Measurements from ENCODE around the gene TMPRSS7. TPM values are rescaled to one million over a fixed set of nuclear protein-coding genes. Genes with fewer than 3 reads are reported as not detected.
A peak's percentile ranks its signal among the peaks of the same experiment; 100 is the strongest.

The TMPRSS7 gene
- polyA plus RNA-seq, 1 donor (not counting 4 experiments of a cell fraction or from before 2014, with no cell fraction given): 0.18 TPM

- dilution Hi-C loops (cut with MboI; ENCODE audit: extremely low pct_ligation_motif_present, low sequenced_read_pairs): no loop called here
- Histone ChIP-seq H3K36me3 (ENCODE audit: control insufficient read depth in 2 of 2, extremely low read depth in 1 of 2, insufficient read depth in 2 of 2, low read length in 2 of 2) (peaks cover 0 to 6% of the 10 kb centered on the region in 2 experiments), H3K4me1 (ENCODE audit: control insufficient read depth, extremely low read depth, insufficient read depth, low read length) (peaks cover 30% of the 10 kb centered on the region), H3K4me2 (ENCODE audit: control insufficient read depth, extremely low read depth, insufficient read depth, low read depth, low read length) (no peak overlapping the region), H3K27ac (ENCODE audit: control insufficient read depth, insufficient read depth, low read length) (no peak overlapping the region), H3K9ac (ENCODE audit: control insufficient read depth, extremely low read depth, insufficient read depth, low read length) (no peak overlapping the region), H4K20me1 (ENCODE audit: control insufficient read depth, extremely low read depth, insufficient read depth, low read length) (no peaks in the 10 kb centered on the region), H3K9me1 (ENCODE audit: control insufficient read depth, extremely low read depth, insufficient read depth, low read length) (no peaks in the 10 kb centered on the region), H3K4me3 (ENCODE audit: control insufficient read depth in 2 of 3, extremely low read depth in 1 of 3, insufficient read depth in 2 of 3, low read depth in 1 of 3, low read length in 3 of 3) (no peak overlapping the region), H2AFZ (ENCODE audit: control insufficient read depth, low read length) (no peak overlapping the region), H3K9me3 (ENCODE audit: control insufficient read depth, low read depth, low read length) (no peaks in the 10 kb centered on the region), H3K27me3 (ENCODE audit: control insufficient read depth, extremely low read depth, insufficient read depth, low read length) (no peaks in the 10 kb centered on the region), H3K79me2 (ENCODE audit: control insufficient read depth, insufficient read depth, low read length) (no peaks in the 10 kb centered on the region)
- DNase-seq (ENCODE audit: low read depth, low spot score): no peak
- FAIRE-seq: peak; percentile 5
- TF ChIP-seq CTCF (optimal IDR thresholded peaks at IDR 0.05 in 1 of 3, IDR thresholded peaks at IDR 0.05 in 1 of 3, conservative IDR thresholded peaks at IDR 0.05 in 1 of 3; ENCODE audit: extremely low read depth in 1 of 3, insufficient read depth in 2 of 3, low read length in 3 of 3) (no peak), EZH2 (IDR thresholded peaks at IDR 0.05; ENCODE audit: low read length) (no peak)
Measured at GRCh38 chr3:112129925-112130637, 95.5 kb downstream of the TMPRSS7 start.

DNA sequence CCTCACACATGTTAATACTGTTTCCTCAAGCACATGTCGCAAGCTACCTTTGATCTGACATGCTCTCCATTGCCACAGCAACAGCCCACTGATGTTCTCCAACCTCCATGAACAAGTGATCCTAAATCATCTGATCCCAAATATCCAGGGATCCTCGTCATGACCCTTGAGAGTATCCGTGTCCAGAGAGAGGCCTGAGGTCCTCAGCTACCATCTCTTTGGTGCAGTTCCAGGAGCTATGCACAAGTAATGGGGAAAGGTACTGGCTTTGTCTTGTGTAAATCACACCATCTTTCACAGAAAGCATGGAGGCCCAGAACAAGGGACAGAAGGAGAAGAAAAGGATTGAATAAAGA, 96.1 kb downstream of the TMPRSS7 start:
- TF ChIP-seq EZH2 (IDR thresholded peaks at IDR 0.05; ENCODE audit: low read length) (no peak), CTCF (optimal IDR thresholded peaks at IDR 0.05 in 1 of 3, IDR thresholded peaks at IDR 0.05 in 1 of 3, conservative IDR thresholded peaks at IDR 0.05 in 1 of 3; ENCODE audit: extremely low read depth in 1 of 3, insufficient read depth in 2 of 3, low read length in 3 of 3) (no peak)
- Histone ChIP-seq H3K27ac (ENCODE audit: control insufficient read depth, insufficient read depth, low read length) (no peak overlapping the region), H3K36me3 (ENCODE audit: control insufficient read depth in 2 of 2, extremely low read depth in 1 of 2, insufficient read depth in 2 of 2, low read length in 2 of 2) (peaks cover 0 to 6% of the 10 kb centered on the region in 2 experiments), H3K4me2 (ENCODE audit: control insufficient read depth, extremely low read depth, insufficient read depth, low read depth, low read length) (no peak overlapping the region), H3K9me1 (ENCODE audit: control insufficient read depth, extremely low read depth, insufficient read depth, low read length) (no peaks in the 10 kb centered on the region), H3K79me2 (ENCODE audit: control insufficient read depth, insufficient read depth, low read length) (no peaks in the 10 kb centered on the region), H2AFZ (ENCODE audit: control insufficient read depth, low read length) (no peak overlapping the region), H4K20me1 (ENCODE audit: control insufficient read depth, extremely low read depth, insufficient read depth, low read length) (no peaks in the 10 kb centered on the region), H3K4me3 (ENCODE audit: control insufficient read depth in 2 of 3, extremely low read depth in 1 of 3, insufficient read depth in 2 of 3, low read depth in 1 of 3, low read length in 3 of 3) (no peak overlapping the region), H3K4me1 (ENCODE audit: control insufficient read depth, extremely low read depth, insufficient read depth, low read length) (peaks cover 30% of the 10 kb centered on the region), H3K27me3 (ENCODE audit: control insufficient read depth, extremely low read depth, insufficient read depth, low read length) (no peaks in the 10 kb centered on the region), H3K9ac (ENCODE audit: control insufficient read depth, extremely low read depth, insufficient read depth, low read length) (no peak overlapping the region), H3K9me3 (ENCODE audit: control insufficient read depth, low read depth, low read length) (no peaks in the 10 kb centered on the region)
- dilution Hi-C loops (cut with MboI; ENCODE audit: extremely low pct_ligation_motif_present, low sequenced_read_pairs): no loop called here
- DNase-seq (ENCODE audit: low read depth, low spot score) (no peak), FAIRE-seq (peak; percentile 26)

Small RNA genes within 50 kb of the gene (small RNA-seq; reads per million reads assigned to genes)
- 0 to 0.25 (median 0.07) reads per million in 3 experiments for gene MIR567 (ENCODE audit: insufficient read length in 3 of 3, low read depth in 3 of 3, low replicate concordance in 1 of 3)

Other genes starting within 250 kb of the TMPRSS7 start
- gene PHLDB2, start 175.5 kb upstream of the TMPRSS7 start, polyA plus RNA-seq: 74.2 to 150 TPM (median 108 TPM) in 3 replicates
- gene ABHD10, start 55.7 kb upstream of the TMPRSS7 start, polyA plus RNA-seq: 12.0 to 22.2 TPM (median 13.2 TPM) in 3 replicates
- 6.4 to 8.9 TPM (median 8.5 TPM) in 3 replicates for gene TAGLN3, start 35.8 kb upstream of the TMPRSS7 start, polyA plus RNA-seq
- 12.9 to 15.8 TPM (median 13.7 TPM) in 3 replicates for gene C3orf52, start 51.7 kb downstream of the TMPRSS7 start, polyA plus RNA-seq
- 1.7 to 2.9 TPM (median 2.5 TPM) in 3 replicates for gene GCSAM, start 98.5 kb downstream of the TMPRSS7 start, polyA plus RNA-seq